Pancreas (tissue), 10 donors: ENCODE measurements around the gene ZNF550. TPM values are rescaled to one million over a fixed set of nuclear protein-coding genes. Genes with fewer than 3 reads are reported as not detected.

Experiments used
- ATAC-seq, 4 donors: fragments of 200-7000 bp; cut with Tn5 transposase; one replicate each; pipeline versions ENCODE4 v1.8.0 to v1.9.1; 2020; ENCODE audit warnings: mild to moderate bottlenecking in 4 of 4, moderate library complexity in 4 of 4
- DNase-seq, 6 donors: peaks; one replicate each; pipeline ENCODE4 v3.0.0-alpha.2; 2020
- FAIRE-seq: peaks from 2 replicates; lab custom pipeline; 2012; peaks lifted over from hg19 to GRCh38; lab: Jason Lieb, UNC
- H3K27ac ChIP-seq, 4 donors: fragments of 200-600 bp; sonication (generic); 1 replicate in 3 of 4; 2 replicates in 1 of 4; pipeline versions ENCODE4 v1.5.0 to v1.8.0; 2020
- H3K27me3 ChIP-seq, 4 donors: fragments of 200-600 bp; one replicate each; pipeline ENCODE4 v1.8.0; 2021
- H3K36me3 ChIP-seq, 3 donors: fragments of 200-600 bp; sonication (generic) in 1 of 3; one replicate each; pipeline versions ENCODE4 v1.5.0 to v1.8.0; 2020 to 2021
- H3K4me1 ChIP-seq, 3 donors: fragments of 200-600 bp; one replicate each; pipeline ENCODE4 v1.8.0; 2021
- H3K4me3 ChIP-seq, 4 donors: fragments of 200-600 bp; sonication (generic) in 2 of 4; one replicate each; pipeline versions ENCODE4 v1.5.0 to v1.8.0; 2020 to 2021
- H3K9me3 ChIP-seq, 4 donors: fragments of 200-600 bp; one replicate each; pipeline ENCODE4 v1.8.0; 2021
- WGBS, 2 donors: extraction: QIAGEN DNeasy Blood & Tissue Kit; methylation state at CpG; one replicate each; pipeline ENCODE4 v1.1.7; 2013; 5-methylcytosine and 5-hydroxymethylcytosine counted together
- intact Hi-C, 3 donors: fragments of 100-400 bp; cut with DNase I; formaldehyde crosslinking; loops; one replicate each; pipeline versions ENCODE4 v1.11.1 to v1.14.2; 2022
- polyA plus RNA-seq, 2 donors: library from polyadenylated mRNA; stranded (reverse); fragments of 200-250 nt; gene quantifications; one replicate each; pipeline ENCODE4 v1.2.3, GENCODE V29; 2013
- total RNA-seq, 6 donors: library from RNA; stranded (reverse); fragmentation: NEBNext Ultra II Directional in 4 of 6; extraction: Animal tissue kit (Norgen Biotek cat#: 25700) in 4 of 6; gene quantifications; one replicate each; pipeline versions ENCODE4 v1.2.1 to v1.2.4, GENCODE V29; 2021 to 2023
- TF ChIP-seq, protein P1 (sequence below), 4 donors: fragments of 200-600 bp; sonication (generic) in 3 of 4; IDR thresholded peaks; one replicate each; pipeline versions ENCODE4 v1.5.0 to v1.8.0; 2021; ENCODE audit warnings: antibody characterized with exemption in 4 of 4
- donor health status: healthy with polysubstance abuse.
- donor health status: DM: no; HTN: no; CAD: no; lungs with moderate emphysema.
- donor health status: DM: no; HTN: no; CAD: no.
- donor health status: control.
- donor health status: control.
- donor health status: Bipolar disorder and iron deficiency.
- donor health status: DM: yes; HTN: yes; CAD: no.
- donor health status: DM: no; HTN: no; CAD: no.
- donor health status: DM: no; HTN: no; CAD: no.
- donor health status: DM: yes; HTN: yes; CAD: no.

ZNF550 gene
- total and polyA plus RNA-seq, 8 donors: 2.1 to 6.8 (median 3.3) TPM

DNA sequence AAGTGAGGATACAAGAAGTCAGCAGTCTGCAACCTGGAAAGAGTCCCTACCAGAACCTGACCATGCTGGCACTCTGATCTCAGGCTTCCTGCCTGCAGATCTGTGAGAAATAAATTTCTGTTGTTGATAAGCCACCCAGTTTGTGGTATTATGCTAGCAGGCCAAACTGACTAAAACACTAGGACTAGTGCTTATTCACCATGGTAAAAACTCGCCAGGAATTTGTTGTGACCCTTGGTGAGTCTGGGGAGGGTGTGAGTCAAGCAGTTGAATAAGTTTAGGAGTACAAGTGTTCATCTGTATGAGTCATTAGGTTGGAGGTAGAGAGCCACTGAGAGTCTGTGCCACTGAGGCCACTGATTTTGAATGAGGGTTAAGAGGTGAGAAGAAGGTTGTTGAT, 27.9 kb upstream of the ZNF550 start:
- WGBS, 2 donors: 66 to 89% methylated on average over 1 of the region's 1 CpG
- no peaks in the 10 kb centered on the region for H3K27me3 ChIP-seq
- DNase-seq (no peak), ATAC-seq (no peak), FAIRE-seq (no peak)
- no peak overlapping the region for H3K4me3 ChIP-seq
- TF ChIP-seq, protein P1, sequence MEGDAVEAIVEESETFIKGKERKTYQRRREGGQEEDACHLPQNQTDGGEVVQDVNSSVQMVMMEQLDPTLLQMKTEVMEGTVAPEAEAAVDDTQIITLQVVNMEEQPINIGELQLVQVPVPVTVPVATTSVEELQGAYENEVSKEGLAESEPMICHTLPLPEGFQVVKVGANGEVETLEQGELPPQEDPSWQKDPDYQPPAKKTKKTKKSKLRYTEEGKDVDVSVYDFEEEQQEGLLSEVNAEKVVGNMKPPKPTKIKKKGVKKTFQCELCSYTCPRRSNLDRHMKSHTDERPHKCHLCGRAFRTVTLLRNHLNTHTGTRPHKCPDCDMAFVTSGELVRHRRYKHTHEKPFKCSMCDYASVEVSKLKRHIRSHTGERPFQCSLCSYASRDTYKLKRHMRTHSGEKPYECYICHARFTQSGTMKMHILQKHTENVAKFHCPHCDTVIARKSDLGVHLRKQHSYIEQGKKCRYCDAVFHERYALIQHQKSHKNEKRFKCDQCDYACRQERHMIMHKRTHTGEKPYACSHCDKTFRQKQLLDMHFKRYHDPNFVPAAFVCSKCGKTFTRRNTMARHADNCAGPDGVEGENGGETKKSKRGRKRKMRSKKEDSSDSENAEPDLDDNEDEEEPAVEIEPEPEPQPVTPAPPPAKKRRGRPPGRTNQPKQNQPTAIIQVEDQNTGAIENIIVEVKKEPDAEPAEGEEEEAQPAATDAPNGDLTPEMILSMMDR (IDR thresholded peaks at IDR 0.05): no peak
- H3K9me3 ChIP-seq: no peaks in the 10 kb centered on the region
- intact Hi-C loops: no loop called here
- H3K4me1 ChIP-seq: no peaks in the 10 kb centered on the region
- H3K36me3 ChIP-seq: peaks cover 4 to 20% (median 5%) of the 10 kb centered on the region in 3 donors
- H3K27ac ChIP-seq: no peak overlapping the region

DNA sequence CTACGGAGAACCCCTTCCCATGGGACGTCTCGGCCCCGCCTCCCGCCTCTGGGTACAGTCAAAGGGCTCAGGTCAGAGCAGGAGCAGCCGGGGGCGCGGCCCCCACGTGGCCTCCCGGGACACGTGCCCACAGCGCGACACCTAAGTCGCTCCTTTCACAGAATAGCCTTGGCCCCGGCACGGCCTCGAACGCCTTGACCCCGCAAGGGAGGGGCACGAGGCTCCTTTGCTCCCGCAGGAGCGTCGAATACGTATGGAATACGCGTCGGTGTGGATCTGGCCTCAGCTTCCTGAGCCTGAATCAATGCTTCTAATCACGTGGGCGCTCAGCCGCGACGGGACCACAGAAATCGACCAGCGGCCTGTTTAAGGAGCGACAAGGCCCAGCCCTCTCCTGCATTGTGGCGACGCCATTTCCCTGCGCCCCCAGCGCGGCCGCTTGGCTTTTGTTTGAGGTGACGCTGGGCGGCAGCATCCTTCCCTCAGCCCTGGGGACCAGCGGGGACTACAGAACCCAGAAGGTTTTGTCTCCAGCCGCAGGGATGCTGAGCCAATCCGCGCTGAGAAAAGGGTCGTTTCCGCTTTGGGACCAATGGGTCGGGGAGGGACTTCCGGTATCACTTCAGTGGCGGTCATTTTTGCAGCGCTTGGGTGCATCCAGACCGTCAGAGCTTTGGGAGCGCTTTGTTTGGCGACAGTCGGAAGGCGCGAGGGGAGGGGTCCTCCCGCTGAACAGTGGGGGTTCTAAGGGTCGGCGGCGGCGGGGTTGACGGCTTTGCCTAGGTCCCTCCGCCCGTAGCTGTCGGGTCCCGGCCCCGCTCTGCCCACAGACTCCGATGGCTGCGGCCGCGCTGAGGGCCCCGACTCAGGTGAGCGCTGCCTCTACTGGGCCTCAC, 24.1 kb upstream of the ZNF550 start, which contains the start of gene ZIK1:
Gene ZIK1, plus strand, starts transcription at position 625 of the 896 bp plus-strand sequence. Its CDS starts 212 bp downstream, at position 837.
- H3K27ac ChIP-seq: no peak within 1 kb of the TSS
- peak within 1 kb of the TSS; percentile 32 to 61 (median 34) for H3K4me3 ChIP-seq
- peak; percentile 84 to 97 (median 96) for ATAC-seq

DNA sequence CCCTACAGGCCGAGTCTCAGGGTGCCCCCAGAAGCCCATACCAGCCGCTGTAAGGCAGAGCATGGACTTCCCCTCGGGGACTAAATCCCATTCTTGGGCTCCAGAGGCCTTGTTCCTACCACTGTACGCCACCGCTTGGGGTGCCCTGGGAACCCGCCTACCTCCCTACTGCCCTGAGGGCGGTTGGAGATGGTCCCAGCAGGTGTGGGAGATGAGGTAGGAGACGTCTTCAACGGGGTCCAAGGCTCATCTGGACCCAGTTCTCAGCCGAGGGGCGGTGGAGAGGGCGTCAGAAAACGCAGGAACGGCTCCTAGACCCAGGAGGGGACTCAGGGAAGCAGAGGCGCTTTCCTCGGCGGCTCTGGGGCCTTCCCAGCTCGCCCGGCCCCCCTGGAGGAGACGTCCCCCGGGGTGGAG, 23.4 kb upstream of the ZNF550 start:
- 27 to 29% methylated on average over 21 of the region's 21 CpGs for WGBS, 2 donors
- TF ChIP-seq, protein P1 (IDR thresholded peaks at IDR 0.05): no peak
- H3K27ac ChIP-seq: no peak overlapping the region
- peak in 1 of 6 donors; percentile 43 for DNase-seq
- H3K36me3 ChIP-seq: no peaks in the 10 kb centered on the region
- FAIRE-seq: no peak
- H3K9me3 ChIP-seq: no peaks in the 10 kb centered on the region
- H3K4me1 ChIP-seq: peaks cover 0 to 2% (median 0%) of the 10 kb centered on the region in 3 donors
- intact Hi-C loops: no loop called here
- H3K27me3 ChIP-seq: no peaks in the 10 kb centered on the region
- no peak for ATAC-seq
- H3K4me3 ChIP-seq: peak overlapping the region in 2 of 4 donors; percentile 34 to 61

More for the DNA sequence above, 24.1 kb upstream of the ZNF550 start, which contains the start of gene ZIK1:
- no peaks in the 10 kb centered on the region for H3K9me3 ChIP-seq
- peaks cover 0 to 3% (median 0%) of the 10 kb centered on the region in 3 donors for H3K36me3 ChIP-seq
- intact Hi-C loops: no loop called here
- no peaks in the 10 kb centered on the region for H3K27me3 ChIP-seq
- FAIRE-seq (no peak), DNase-seq (peak; percentile 66 to 87 (median 74))
- 2% methylated on average over 63 to 76 of the region's 76 CpGs for WGBS, 2 donors
- H3K4me1 ChIP-seq: no peaks in the 10 kb centered on the region
- TF ChIP-seq, protein P1 (IDR thresholded peaks at IDR 0.05): no peak

DNA sequence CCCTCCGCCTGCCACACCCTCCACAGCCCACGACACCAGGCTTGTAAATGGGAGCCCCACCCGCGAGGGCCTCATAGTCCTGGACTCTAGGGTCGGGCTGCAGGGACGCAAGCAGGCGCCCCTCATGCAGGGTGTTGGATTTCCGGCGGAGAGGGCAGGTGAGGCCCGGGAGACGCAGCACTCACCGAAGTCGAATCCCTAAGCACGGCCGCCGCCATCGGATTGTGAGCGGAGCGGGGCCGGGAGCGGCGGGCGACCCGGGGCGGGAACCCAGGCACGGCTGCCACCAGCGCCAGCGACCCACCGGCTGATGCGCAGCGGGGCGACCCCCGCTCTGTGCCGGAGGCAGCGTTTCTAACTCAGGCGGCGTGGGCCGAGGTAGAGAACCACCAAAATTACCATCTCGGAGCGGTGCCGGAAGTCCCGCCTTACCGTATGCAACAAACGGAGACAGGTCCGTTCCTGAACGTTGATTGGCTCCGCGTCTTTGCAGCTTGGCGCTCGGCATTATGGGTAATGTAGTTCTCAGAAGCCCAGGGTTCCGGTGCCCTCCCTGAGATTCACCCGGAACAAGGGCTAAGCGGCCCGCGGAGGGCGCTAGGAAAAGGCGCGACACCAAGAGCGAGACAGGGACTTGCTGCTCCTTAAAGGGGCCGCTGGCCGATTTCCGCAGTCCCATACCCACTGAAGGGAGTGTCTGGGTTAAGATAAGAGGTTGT, 19.0 kb upstream of the ZNF550 start, which contains the start of gene ZNF416:
Gene ZNF416, minus strand, starts transcription at position 425 of the 719 bp plus-strand sequence. Its CDS starts 207 bp downstream, at position 218.
- Histone ChIP-seq H3K4me1 (peaks cover 0 to 6% (median 4%) of the 10 kb centered on the region in 3 donors), H3K4me3 (peak within 1 kb of the TSS; percentile 93 to 99 (median 96)), H3K9me3 (peaks cover 0 to 11% (median 0%) of the 10 kb centered on the region in 4 donors), H3K27ac (peak within 1 kb of the TSS in 3 of 4 donors; percentile 8 to 48 (median 48)), H3K27me3 (no peaks in the 10 kb centered on the region), H3K36me3 (peaks cover 6 to 20% (median 16%) of the 10 kb centered on the region in 3 donors)
- intact Hi-C loops: no loop called here
- 0 to 1% methylated on average over 61 to 62 of the region's 62 CpGs for WGBS, 2 donors
- DNase-seq (peak; percentile 89 to 97 (median 96)), FAIRE-seq (peak; percentile 97), ATAC-seq (peak; percentile 99 to 100 (median 100))
- TF ChIP-seq, protein P1 (IDR thresholded peaks at IDR 0.05): no peak
